GM21367 (cell line): ENCODE measurements around the gene TLN1.

Source experiments
- ATAC-seq: cut with Tn5 transposase; IDR thresholded peaks from one replicate; pipeline ENCODE4 v1.9.1; 2021; ENCODE audit not compliant: unreplicated experiment

TLN1 gene

DNA sequence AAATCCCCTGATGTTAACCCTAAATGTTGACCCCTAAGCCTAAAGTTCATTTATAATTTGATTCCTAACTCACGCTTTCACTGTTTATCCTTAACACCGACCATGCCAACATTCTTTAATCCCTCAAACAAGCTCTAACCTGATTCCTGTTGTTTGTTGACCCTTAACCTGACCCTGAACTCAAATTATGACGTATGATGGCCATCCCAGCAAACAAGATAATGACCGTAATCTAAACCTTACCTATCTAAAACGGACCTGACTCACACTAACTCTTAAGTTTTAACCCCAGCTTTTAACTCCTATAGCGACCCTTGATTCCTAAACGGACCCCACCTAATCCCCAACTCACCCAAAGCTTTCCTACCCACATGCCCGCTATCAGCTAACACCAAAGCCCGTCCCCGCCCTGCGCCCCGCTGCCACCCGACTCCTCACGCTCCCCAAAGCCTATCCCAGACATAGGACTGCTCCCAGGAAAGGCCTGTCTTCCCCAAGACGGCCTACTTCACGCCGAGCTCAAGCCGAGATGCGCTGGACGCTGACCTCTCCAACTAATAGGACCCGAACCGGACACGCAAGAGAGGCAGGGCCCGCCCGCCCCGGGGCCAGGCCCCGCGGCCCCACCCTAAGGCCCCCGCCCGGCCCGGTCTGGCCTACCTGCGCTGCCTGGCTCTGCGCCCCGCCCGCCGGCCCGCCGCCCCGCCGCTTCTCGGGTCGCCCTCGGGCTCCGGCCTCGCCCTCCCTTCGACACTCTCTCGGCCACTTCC is 395 bp downstream of the TLN1 start:
- no peak for ATAC-seq

DNA sequence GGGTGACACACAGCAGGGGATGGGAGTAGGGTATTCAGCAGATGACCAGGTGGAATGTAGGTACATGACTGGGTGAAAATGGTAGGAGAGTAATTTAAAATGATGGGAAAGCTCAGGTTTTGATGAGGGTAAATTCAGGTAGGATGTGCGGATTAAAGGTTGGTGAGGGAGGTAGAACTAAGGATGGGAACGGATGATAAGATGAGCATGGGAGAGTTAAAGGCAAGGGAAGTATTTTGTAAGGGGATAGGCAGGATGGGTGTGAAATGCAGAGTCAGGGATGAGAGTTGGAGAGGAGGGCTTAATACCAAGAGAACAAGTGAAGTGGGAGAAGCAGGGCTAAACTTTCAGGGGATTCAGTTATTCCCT is 1.5 kb downstream of the TLN1 start:
- ATAC-seq: no peak

- ATAC-seq: no peak
These were observed 2.1 kb downstream of the TLN1 start for GRCh38 chr9:35729700-35730485.

DNA sequence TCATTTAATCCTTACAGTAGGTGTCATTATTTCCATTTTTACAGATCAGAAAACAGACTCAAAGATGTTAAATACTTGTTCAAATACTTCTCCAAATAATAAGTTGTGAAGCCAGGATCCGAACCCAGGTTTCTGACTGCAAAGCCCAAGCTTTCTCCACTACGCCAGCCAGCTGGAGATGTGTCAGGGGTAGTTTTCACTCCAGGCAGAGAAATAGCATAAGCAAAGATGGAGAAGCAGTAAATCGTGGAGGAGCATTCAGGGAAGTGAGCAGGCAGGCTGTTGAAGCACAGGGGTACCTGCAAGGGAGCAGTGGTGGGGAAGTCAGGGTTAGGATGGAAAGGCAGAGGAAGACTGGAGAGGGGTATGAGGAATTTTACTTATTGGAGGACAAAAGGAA is 2.9 kb downstream of the TLN1 start:
- ATAC-seq: no peak

- ATAC-seq: no peak
These were observed 3.7 kb downstream of the TLN1 start for GRCh38 chr9:35728041-35728971.

GRCh38 chr9:35727676-35728040 is 4.3 kb downstream of the TLN1 start:
- ATAC-seq: no peak

GRCh38 chr9:35726931-35727330 is 5.1 kb downstream of the TLN1 start:
- no peak for ATAC-seq

DNA sequence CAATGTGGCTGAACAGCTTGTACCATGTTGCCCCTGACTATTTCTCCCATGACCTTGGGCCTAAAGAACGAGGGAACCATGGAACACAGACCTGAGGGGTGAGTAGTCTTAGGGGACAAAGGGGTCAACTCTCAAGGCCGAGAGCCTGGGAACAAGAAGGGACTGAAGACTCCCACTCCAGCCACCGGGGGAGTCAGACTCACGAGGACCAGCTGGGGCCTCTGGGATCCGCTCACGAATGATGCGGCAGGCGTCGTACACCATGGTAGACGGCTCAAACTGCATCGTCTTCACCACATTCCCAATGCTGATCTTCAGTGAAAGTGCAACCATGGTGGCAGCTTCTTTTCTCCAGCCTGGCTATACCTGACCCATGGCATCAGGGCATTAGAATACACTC is 6.6 kb downstream of the TLN1 start:
- no peak for ATAC-seq

- ATAC-seq: no peak
These were observed 8.1 kb downstream of the TLN1 start for GRCh38 chr9:35723908-35724307.

- no peak for ATAC-seq
These were observed 8.6 kb downstream of the TLN1 start for GRCh38 chr9:35723426-35723825.

GRCh38 chr9:35719546-35719945 is 12.4 kb downstream of the TLN1 start:
- no peak for ATAC-seq

DNA sequence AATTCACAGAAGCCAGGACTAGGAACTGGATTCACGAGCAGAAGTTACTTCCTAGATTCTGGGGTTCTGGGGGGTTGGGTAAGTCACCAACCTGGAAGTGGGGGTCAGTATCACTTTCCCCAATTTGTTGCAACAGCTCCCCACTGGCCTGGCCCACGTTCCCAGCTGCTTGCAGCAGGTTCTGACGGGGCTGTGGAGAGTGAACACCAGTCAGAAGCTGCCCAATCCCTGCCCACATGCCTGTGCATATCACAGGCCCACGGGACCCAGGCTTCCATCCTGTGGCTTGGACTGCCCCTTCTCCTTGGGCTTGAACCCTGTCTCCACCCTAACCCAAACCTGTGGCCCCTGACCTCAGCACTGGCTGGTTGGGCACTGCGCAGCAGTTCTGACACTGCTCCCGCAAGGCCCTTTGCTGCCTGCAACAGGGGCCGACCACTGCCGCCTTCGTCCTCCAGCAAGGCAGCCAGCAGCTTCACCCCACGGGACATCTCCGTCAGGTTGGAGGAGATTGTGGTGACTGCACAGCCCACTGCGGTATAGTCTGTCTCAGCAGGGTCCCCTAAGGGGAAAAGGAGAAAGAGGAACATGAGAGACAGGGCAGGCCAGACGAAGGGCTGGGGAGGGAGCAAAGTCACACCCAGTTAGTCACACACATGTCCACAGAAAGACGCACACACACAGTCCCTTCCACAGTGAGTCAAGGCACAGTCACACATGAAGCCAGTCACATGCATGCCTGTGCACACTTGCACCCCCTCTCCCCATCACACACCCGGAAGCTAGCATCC is 13.1 kb downstream of the TLN1 start:
- no peak for ATAC-seq

DNA sequence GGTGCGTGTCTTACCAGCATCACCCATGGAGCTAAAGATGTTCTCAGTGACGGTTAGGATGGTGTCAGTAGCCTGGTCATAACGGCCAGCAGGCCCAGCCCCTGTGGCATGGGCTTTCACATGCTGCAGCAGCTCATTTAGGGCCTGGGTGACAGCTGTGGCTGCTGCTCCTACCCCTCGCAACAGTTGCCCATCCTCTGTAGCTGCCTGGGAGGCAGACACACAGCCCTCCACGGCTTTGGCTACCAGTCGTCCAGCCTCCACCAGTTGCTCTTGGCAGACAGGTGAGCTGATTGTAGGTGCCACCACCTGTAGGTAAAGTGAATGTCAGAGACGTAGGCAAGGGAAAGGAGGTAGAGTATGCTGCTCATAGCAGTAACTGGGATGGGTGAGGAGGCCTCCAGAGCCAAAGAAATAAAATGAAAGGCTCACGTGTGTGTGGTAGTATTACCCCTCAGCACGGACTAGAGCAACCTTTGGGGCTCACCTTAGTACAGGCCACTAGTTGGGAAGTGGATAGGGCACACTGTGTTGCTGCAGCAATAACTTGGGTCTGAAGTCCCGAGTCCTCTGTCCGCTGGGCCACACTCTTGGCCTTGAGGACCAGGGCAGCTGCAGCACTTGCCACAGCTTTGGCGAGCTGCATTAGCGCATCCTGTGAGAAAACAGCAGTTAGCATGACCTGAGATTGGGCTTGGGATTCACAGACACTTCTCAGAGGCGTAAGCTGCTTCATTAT is 14.7 kb downstream of the TLN1 start:
- ATAC-seq: no peak

DNA sequence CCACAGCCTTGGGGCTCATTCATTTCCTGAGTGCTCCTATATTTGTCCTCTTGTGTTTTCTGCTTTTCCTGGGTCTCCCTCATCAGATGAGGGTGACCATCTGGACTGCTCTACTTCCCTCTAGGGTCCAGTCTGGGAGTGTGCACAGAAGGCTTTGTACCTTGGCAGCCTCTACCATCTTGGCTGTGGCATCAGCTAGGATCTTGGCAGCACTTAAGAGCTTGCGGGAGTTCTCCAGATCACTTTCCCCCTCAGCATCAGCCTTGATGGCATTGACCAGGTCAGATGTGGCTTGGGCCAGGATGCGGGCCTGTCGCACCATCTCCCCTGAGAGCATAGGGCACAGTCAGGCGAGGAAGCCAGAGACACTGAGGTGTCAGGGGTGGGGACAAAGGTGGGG is 15.8 kb downstream of the TLN1 start:
- no peak for ATAC-seq

DNA sequence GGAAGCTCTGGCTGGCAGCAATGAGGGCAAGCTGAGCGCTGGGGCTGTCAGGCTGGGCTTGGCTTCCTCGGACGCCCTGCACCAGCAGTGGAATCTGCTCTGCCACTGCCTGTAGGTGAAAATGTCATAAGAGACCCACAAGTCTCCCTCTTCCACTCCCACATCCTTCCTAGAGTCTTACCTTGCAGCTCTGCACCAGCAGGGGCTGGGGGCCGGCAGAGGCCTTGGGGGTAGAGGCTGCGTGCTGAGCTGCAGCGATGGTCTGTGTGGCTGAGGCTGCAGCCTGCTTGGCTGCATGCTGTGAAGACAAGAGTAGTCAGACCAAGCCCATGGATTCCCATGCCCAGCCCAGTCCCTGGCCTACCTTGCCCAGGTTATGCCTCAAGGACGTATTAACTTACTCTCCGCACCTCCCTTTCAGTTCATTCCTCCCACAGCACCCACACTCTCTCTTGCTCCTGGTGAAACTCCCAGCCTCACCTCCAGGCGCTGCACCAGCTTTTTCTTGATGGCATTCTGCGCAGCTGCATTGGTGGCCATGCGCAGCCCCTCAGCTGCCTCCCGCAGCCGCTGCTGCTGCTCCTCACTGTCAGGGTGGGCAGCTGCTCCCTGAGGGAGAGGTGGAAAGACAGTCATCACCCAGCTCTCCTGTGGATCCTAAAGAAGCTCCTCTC is 17.3 kb downstream of the TLN1 start:
- ATAC-seq: no peak

GRCh38 chr9:35714123-35714522 is 17.9 kb downstream of the TLN1 start:
- no peak for ATAC-seq

DNA sequence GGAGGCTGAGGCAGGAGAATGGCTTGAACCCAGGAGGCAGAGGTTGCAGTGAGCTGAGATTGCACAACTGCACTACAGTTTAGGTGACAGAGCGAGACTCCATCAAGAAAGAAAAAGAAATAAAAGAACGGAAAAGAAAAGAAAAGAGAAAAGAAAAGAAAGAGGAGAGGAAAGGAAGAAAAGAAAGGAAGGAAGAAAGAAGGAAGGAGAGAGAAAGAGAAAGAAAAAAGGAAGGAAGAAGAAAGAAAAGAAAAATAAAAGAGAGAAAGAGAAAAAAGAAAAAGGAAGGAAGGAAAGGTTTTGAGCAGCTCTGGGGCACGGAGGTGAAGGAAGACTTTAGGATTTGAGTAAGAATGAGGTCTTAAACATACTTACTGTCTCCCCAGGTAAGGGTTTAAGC is 18.4 kb downstream of the TLN1 start:
- no peak for ATAC-seq

- ATAC-seq: no peak
These were observed 19.1 kb downstream of the TLN1 start for GRCh38 chr9:35712762-35713400.
